HepG2 (cell line): ENCODE measurements around the gene MYL6B. TPM values are rescaled to one million over a fixed set of nuclear protein-coding genes. Genes with fewer than 3 reads are reported as not detected.

ENCODE experiments used
- AKAP8 ChIP-seq: sonication (generic); formaldehyde crosslinking; IDR thresholded peaks from 2 replicates; pipeline ENCODE4 v1.5.1; 2020; ENCODE audit warnings: mild to moderate bottlenecking, missing genetic modification reagents
- ARHGAP35 ChIP-seq: sonication (generic); formaldehyde crosslinking; IDR thresholded peaks from 2 replicates; pipeline ENCODE4 v1.9.0; 2022; ENCODE audit warnings: mild to moderate bottlenecking, inconsistent platforms, moderate library complexity, missing genetic modification reagents, borderline replicate concordance
- KLF9 ChIP-seq: IDR thresholded peaks from 2 replicates; pipeline ENCODE4 v1.6.1; 2016; ENCODE audit warnings: low read depth
- MAFF ChIP-seq: IDR thresholded peaks from 2 replicates; pipeline ENCODE4 v1.6.1; 2011; ENCODE audit warnings: low read depth, low read length, improper control_type of control experiment
- MBNL3 ChIP-seq: fragments of 250-450 bp; sonication (Bioruptor Pico); conservative IDR thresholded peaks from 2 replicates; pipeline ENCODE4 v1.8.0; 2022; ENCODE audit warnings: mild to moderate bottlenecking, inconsistent platforms
- PITX1 ChIP-seq: sonication (generic); formaldehyde crosslinking; IDR thresholded peaks from 2 replicates; pipeline ENCODE4 v1.5.1; 2020; ENCODE audit warnings: mild to moderate bottlenecking, missing genetic modification reagents
- RORA ChIP-seq: sonication (generic); formaldehyde crosslinking; IDR thresholded peaks from 2 replicates; pipeline ENCODE4 v1.5.0; 2020; ENCODE audit warnings: mild to moderate bottlenecking, missing genetic modification reagents, moderate library complexity
- ZFP62 ChIP-seq: sonication (generic); formaldehyde crosslinking; IDR thresholded peaks from 2 replicates; pipeline ENCODE4 v1.4.0; 2020; ENCODE audit warnings: missing genetic modification reagents
- ZNF598 ChIP-seq: sonication (generic); formaldehyde crosslinking; IDR thresholded peaks from 2 replicates; pipeline ENCODE4 v1.5.1; 2020; ENCODE audit warnings: mild to moderate bottlenecking, missing genetic modification reagents, borderline replicate concordance
- ZNF790 ChIP-seq: sonication (generic); formaldehyde crosslinking; IDR thresholded peaks from 2 replicates; pipeline ENCODE4 v1.8.0; 2022; ENCODE audit warnings: missing genetic modification reagents, mild to moderate bottlenecking, borderline replicate concordance
- ZSCAN12 ChIP-seq: sonication (generic); formaldehyde crosslinking; IDR thresholded peaks from 2 replicates; pipeline ENCODE4 v1.9.0; 2021; ENCODE audit warnings: mild to moderate bottlenecking, missing genetic modification reagents
- polyA plus RNA-seq, 8 experiments: library from polyadenylated mRNA; depleted of rRNA in 3 of 8; stranded (reverse) in 7 of 8; unstranded in 1 of 8; fragments of >200 nt; fragmentation: Illumina TruSeq in 4 of 8; extraction: Trizol in 4 of 8; gene quantifications; 2 replicates each; pipeline versions ENCODE4 v1.2.1 to v1.2.3, GENCODE V29; 2011 to 2016; ENCODE audit warnings: low read depth in 4 of 8, missing spikeins in 1 of 8, mixed read lengths in 1 of 8; ENCODE audit not compliant: insufficient read depth in 1 of 8
- total RNA-seq, 5 experiments: library from RNA; depleted of rRNA; stranded (reverse); fragments of >200 nt; fragmentation: Illumina TruSeq; extraction: Trizol; gene quantifications; 2 replicates each; pipeline ENCODE4 v1.2.3, GENCODE V29; 2016; ENCODE audit warnings: low read depth in 1 of 5
- TF ChIP-seq, protein P1 (sequence below): sonication (generic); formaldehyde crosslinking; conservative IDR thresholded peaks from 2 replicates; pipeline ENCODE4 v1.4.0; 2020; ENCODE audit warnings: missing genetic modification reagents
- TF ChIP-seq, protein P2 (sequence below): sonication (generic); formaldehyde crosslinking; IDR thresholded peaks from 2 replicates; pipeline ENCODE4 v1.8.0; 2022; ENCODE audit warnings: missing genetic modification reagents, mild to moderate bottlenecking, inconsistent platforms, borderline replicate concordance
- TF ChIP-seq, protein P3 (sequence below): sonication (generic); formaldehyde crosslinking; conservative IDR thresholded peaks from 2 replicates; pipeline ENCODE4 v1.8.0; 2022; ENCODE audit warnings: missing genetic modification reagents
- TF ChIP-seq, protein P4 (sequence below): IDR thresholded peaks from 2 replicates; pipeline ENCODE4 v1.6.1; 2016; ENCODE audit warnings: missing biosample characterization, missing genetic modification reagents, low read depth
- TF ChIP-seq, protein P5 (sequence below): sonication (generic); formaldehyde crosslinking; IDR thresholded peaks from 2 replicates; pipeline ENCODE4 v1.4.0; 2020; ENCODE audit warnings: missing genetic modification reagents

Gene MYL6B
- total and polyA plus RNA-seq, 2 of the 13 experiments (the other 11 are each of a cell fraction or from before 2014, with no cell fraction given) = 75.7 to 88.7 TPM

DNA sequence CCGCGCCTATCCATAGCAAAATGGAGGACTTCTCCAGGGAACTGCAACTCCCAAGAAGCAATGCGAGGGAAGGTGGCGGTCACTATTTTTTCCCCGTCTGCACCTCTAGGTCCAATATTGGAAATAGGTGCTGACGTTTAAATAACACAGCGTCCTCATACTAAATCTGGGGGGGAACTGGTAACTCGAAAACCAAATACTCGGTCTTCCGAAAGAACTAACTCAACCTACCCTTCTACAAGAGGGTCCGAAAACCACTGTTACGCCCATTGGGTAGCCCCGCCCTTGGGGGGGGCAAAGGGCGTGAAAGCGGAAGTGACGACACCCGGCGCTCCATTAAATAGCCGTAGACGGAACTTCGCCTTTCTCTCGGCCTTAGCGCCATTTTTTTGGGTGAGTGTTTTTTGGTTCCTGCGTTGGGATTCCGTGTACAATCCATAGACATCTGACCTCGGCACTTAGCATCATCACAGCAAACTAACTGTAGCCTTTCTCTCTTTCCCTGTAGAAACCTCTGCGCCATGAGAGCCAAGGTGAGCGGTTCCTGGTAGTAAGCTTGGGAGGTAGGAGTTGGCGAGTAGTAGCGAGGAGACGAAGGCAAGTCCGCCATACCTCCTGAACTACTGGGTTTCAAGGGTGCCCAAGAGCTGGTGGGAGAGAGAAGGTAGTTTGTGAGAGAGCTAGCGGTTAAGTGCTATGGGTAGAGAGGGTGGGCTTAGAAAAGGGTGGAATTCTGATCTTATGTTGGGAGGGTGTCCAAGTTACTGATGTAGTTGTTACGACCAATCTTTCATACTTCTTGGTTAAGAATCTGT lies 35.9 kb upstream of the MYL6B start, which contains the start of gene RPL41 (continued):
- TF ChIP-seq, protein P1, sequence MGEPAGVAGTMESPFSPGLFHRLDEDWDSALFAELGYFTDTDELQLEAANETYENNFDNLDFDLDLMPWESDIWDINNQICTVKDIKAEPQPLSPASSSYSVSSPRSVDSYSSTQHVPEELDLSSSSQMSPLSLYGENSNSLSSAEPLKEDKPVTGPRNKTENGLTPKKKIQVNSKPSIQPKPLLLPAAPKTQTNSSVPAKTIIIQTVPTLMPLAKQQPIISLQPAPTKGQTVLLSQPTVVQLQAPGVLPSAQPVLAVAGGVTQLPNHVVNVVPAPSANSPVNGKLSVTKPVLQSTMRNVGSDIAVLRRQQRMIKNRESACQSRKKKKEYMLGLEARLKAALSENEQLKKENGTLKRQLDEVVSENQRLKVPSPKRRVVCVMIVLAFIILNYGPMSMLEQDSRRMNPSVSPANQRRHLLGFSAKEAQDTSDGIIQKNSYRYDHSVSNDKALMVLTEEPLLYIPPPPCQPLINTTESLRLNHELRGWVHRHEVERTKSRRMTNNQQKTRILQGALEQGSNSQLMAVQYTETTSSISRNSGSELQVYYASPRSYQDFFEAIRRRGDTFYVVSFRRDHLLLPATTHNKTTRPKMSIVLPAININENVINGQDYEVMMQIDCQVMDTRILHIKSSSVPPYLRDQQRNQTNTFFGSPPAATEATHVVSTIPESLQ (CRISPR knock-in tag) = peak; percentile 90; the same call in 1 of the 2 replicates
- TF ChIP-seq ZNF598 (no peak), AKAP8 (no peak), ARHGAP35 (CRISPR knock-in tag) (no peak), ZFP62 (CRISPR knock-in tag) (no peak), MAFF (no peak), PITX1 (no peak), ZNF790 (CRISPR knock-in tag) (no peak), RORA (CRISPR knock-in tag) (no peak), KLF9 (no peak; the same call in 1 of the 2 replicates), ZSCAN12 (CRISPR knock-in tag) (no peak), MBNL3 (CRISPR knock-in tag) (no peak)
- TF ChIP-seq, protein P2, sequence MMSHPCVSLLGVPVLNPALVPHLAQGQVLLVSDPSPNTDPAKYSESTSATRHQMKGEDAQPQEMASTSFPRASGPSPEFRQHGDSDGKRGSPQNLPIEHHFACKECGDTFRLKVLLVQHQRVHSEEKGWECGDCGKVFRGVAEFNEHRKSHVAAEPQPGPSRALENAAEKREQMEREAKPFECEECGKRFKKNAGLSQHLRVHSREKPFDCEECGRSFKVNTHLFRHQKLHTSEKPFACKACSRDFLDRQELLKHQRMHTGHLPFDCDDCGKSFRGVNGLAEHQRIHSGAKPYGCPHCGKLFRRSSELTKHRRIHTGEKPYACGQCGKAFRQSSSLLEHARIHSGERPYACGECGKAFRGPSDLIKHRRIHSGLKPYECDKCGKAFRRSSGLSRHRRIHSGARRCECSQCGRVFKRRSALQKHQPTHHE (CRISPR knock-in tag) = no peak; the same call in 1 of the 2 replicates
- TF ChIP-seq, protein P3, sequence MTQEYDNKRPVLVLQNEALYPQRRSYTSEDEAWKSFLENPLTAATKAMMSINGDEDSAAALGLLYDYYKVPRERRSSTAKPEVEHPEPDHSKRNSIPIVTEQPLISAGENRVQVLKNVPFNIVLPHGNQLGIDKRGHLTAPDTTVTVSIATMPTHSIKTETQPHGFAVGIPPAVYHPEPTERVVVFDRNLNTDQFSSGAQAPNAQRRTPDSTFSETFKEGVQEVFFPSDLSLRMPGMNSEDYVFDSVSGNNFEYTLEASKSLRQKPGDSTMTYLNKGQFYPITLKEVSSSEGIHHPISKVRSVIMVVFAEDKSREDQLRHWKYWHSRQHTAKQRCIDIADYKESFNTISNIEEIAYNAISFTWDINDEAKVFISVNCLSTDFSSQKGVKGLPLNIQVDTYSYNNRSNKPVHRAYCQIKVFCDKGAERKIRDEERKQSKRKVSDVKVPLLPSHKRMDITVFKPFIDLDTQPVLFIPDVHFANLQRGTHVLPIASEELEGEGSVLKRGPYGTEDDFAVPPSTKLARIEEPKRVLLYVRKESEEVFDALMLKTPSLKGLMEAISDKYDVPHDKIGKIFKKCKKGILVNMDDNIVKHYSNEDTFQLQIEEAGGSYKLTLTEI = no peak
- TF ChIP-seq, protein P4, sequence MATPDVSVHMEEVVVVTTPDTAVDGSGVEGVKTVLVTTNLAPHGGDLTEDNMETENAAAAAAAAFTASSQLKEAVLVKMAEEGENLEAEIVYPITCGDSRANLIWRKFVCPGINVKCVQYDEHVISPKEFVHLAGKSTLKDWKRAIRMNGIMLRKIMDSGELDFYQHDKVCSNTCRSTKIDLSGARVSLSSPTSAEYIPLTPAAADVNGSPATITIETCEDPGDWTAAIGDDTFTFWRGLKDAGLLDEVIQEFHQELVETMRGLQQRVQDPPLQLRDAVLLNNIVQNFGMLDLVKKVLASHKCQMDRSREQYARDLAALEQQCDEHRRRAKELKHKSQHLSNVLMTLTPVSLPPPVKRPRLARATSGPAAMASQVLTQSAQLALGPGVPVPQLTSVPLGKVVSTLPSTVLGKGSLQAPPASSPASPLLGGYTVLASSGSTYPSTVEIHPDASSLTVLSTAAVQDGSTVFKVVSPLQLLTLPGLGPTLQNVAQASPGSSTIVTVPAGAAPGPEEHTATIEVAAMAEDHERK (CRISPR knock-in tag) = peak; percentile 44; the same call in 1 of the 2 replicates
- TF ChIP-seq, protein P5, sequence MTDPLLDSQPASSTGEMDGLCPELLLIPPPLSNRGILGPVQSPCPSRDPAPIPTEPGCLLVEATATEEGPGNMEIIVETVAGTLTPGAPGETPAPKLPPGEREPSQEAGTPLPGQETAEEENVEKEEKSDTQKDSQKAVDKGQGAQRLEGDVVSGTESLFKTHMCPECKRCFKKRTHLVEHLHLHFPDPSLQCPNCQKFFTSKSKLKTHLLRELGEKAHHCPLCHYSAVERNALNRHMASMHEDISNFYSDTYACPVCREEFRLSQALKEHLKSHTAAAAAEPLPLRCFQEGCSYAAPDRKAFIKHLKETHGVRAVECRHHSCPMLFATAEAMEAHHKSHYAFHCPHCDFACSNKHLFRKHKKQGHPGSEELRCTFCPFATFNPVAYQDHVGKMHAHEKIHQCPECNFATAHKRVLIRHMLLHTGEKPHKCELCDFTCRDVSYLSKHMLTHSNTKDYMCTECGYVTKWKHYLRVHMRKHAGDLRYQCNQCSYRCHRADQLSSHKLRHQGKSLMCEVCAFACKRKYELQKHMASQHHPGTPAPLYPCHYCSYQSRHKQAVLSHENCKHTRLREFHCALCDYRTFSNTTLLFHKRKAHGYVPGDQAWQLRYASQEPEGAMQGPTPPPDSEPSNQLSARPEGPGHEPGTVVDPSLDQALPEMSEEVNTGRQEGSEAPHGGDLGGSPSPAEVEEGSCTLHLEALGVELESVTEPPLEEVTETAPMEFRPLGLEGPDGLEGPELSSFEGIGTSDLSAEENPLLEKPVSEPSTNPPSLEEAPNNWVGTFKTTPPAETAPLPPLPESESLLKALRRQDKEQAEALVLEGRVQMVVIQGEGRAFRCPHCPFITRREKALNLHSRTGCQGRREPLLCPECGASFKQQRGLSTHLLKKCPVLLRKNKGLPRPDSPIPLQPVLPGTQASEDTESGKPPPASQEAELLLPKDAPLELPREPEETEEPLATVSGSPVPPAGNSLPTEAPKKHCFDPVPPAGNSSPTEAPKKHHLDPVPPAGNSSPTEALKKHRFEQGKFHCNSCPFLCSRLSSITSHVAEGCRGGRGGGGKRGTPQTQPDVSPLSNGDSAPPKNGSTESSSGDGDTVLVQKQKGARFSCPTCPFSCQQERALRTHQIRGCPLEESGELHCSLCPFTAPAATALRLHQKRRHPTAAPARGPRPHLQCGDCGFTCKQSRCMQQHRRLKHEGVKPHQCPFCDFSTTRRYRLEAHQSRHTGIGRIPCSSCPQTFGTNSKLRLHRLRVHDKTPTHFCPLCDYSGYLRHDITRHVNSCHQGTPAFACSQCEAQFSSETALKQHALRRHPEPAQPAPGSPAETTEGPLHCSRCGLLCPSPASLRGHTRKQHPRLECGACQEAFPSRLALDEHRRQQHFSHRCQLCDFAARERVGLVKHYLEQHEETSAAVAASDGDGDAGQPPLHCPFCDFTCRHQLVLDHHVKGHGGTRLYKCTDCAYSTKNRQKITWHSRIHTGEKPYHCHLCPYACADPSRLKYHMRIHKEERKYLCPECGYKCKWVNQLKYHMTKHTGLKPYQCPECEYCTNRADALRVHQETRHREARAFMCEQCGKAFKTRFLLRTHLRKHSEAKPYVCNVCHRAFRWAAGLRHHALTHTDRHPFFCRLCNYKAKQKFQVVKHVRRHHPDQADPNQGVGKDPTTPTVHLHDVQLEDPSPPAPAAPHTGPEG (CRISPR knock-in tag) = no peak
